PFSK-1 (cell line): ENCODE measurements around the gene EXOC8.

ENCODE experiments used
- FOXP2 ChIP-seq: optimal IDR thresholded peaks from 2 replicates; pipeline ENCODE3; 2011; ENCODE audit warnings: borderline replicate concordance, control low read depth, inconsistent platforms; ENCODE audit not compliant: insufficient read depth; ENCODE audit errors: extremely low read length, extremely low read depth
- POLR2AphosphoS5 ChIP-seq: IDR thresholded peaks from 2 replicates; pipeline ENCODE4 v1.6.1; 2012; ENCODE audit warnings: low read depth, mild to moderate bottlenecking, control low read depth, low read length, moderate library complexity
- SIN3A ChIP-seq: IDR thresholded peaks from 2 replicates; pipeline ENCODE4 v1.6.1; 2012; ENCODE audit warnings: mild to moderate bottlenecking, low read length, moderate library complexity, borderline replicate concordance; ENCODE audit not compliant: insufficient read depth
- TAF1 ChIP-seq: IDR thresholded peaks from 2 replicates; pipeline ENCODE4 v1.6.1; 2012; ENCODE audit warnings: low read length, control low read depth, borderline replicate concordance; ENCODE audit not compliant: insufficient read depth
- TF ChIP-seq, protein P1 (sequence below), 2 experiments: IDR thresholded peaks; 2 replicates each; pipeline versions ENCODE4 v1.6.1 to v1.8.0; 2011 to 2012; ENCODE audit warnings: low read depth in 2 of 2, low read length in 2 of 2, control low read depth in 1 of 2, inconsistent platforms in 1 of 2, mild to moderate bottlenecking in 1 of 2, moderate library complexity in 1 of 2; ENCODE audit not compliant: insufficient read depth in 1 of 2

DNA sequence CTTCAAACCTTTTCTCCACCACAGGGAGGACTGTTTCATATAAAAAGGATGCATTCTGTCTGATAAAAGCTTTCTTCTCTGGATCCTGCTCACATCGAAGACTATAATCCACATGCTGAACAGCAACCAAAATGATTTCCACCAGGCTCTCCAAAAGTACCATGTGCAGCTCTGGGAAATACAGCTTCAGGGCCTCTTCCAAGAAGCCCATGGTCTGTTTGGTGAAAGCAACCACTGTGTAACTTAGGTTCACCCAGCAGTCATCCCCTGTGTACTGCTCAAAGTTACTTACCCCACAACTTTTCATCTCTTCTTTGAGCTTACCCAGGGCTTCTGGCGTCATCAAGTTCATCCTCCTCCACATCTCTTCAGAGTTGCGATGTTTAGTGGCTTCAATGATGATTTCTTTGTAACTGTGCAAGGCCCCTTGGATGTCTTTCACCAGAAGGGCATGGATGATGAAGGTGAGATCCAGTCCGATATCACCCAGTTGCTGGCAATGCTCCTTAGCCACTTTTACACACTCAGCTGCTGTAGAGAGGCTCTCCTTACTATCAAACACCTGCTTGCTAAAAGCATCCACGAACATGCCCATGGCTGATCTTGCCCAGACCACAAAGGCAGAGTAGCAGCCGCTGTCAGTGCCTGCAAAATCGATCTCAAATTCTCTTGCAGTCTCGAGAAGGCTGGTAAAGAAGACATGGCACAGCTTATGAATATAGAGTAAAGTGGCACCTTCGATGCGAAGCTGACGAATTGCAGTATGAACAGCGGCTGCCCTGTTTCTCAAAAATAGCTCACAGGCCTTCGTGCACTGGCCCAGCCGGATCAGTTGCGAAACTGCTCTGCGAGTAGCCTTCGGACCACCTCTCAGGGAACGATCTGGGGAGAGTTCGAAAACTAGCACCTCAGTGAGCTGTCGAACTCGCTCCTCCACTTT is 1.7 kb downstream of the EXOC8 start:
- TF ChIP-seq SIN3A: no peak
- no peak for TF ChIP-seq POLR2AphosphoS5
- TF ChIP-seq, protein P1, sequence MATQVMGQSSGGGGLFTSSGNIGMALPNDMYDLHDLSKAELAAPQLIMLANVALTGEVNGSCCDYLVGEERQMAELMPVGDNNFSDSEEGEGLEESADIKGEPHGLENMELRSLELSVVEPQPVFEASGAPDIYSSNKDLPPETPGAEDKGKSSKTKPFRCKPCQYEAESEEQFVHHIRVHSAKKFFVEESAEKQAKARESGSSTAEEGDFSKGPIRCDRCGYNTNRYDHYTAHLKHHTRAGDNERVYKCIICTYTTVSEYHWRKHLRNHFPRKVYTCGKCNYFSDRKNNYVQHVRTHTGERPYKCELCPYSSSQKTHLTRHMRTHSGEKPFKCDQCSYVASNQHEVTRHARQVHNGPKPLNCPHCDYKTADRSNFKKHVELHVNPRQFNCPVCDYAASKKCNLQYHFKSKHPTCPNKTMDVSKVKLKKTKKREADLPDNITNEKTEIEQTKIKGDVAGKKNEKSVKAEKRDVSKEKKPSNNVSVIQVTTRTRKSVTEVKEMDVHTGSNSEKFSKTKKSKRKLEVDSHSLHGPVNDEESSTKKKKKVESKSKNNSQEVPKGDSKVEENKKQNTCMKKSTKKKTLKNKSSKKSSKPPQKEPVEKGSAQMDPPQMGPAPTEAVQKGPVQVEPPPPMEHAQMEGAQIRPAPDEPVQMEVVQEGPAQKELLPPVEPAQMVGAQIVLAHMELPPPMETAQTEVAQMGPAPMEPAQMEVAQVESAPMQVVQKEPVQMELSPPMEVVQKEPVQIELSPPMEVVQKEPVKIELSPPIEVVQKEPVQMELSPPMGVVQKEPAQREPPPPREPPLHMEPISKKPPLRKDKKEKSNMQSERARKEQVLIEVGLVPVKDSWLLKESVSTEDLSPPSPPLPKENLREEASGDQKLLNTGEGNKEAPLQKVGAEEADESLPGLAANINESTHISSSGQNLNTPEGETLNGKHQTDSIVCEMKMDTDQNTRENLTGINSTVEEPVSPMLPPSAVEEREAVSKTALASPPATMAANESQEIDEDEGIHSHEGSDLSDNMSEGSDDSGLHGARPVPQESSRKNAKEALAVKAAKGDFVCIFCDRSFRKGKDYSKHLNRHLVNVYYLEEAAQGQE (IDR thresholded peaks at IDR 0.05; ENCODE audit: insufficient read depth in 1 of 2, low read depth in 2 of 2, low read length in 2 of 2): no peak
- TF ChIP-seq TAF1: no peak
- TF ChIP-seq FOXP2: no peak
